HEK293 (cell line): ENCODE data around the gene FAM167B.

Source experiments
- CTCF ChIA-PET: fragments of 350-600 bp; formaldehyde crosslinking; extraction: SDS; loops from one replicate; lab custom pipeline; 2021; ENCODE audit warnings: antibody characterized with exemption; lab: Yijun Ruan, JAX
- POLR2A ChIA-PET: fragments of 300-600 bp; formaldehyde crosslinking; extraction: SDS; loops from one replicate; lab custom pipeline; 2020; ENCODE audit warnings: antibody characterized with exemption, inconsistent platforms; lab: Yijun Ruan, JAX
- H3K27ac ChIP-seq: fragments of 200-500 bp; sonication (Bioruptor generic); 2 replicates; pipeline ENCODE4 v1.5.1; 2014; ENCODE audit warnings: low read depth, low read length, control low read depth, inconsistent platforms; ENCODE audit errors: extremely low read depth
- H3K36me3 ChIP-seq, 2 experiments: fragments of 200-500 bp in 1 of 2; sonication (Bioruptor generic) in 1 of 2; 1 replicate in 1 of 2; 2 replicates in 1 of 2; pipeline ENCODE4 v1.5.1; 2014 to 2017; ENCODE audit warnings: inconsistent platforms in 2 of 2, low read length in 2 of 2; ENCODE audit not compliant: control insufficient read depth in 2 of 2, insufficient read depth in 1 of 2
- H3K4me1 ChIP-seq: fragments of 200-500 bp; sonication (Bioruptor generic); 2 replicates; pipeline ENCODE4 v1.5.1; 2014; ENCODE audit warnings: mild to moderate bottlenecking, low read length, inconsistent platforms; ENCODE audit not compliant: control insufficient read depth, insufficient read depth
- H3K4me3 ChIP-seq: 2 replicates; pipeline ENCODE4 v1.5.1; 2011; ENCODE audit warnings: low read depth, mild to moderate bottlenecking, control low read depth, low read length, moderate library complexity
- H3K9me3 ChIP-seq: fragments of 200-500 bp; sonication (Bioruptor generic); 2 replicates; pipeline ENCODE4 v1.5.1; 2014; ENCODE audit warnings: low read depth, low read length, inconsistent platforms; ENCODE audit not compliant: control insufficient read depth, insufficient read depth
- FEZF1 ChIP-seq: fragments of 450-650 bp; formaldehyde crosslinking; IDR thresholded peaks from 2 replicates; pipeline ENCODE4 v1.5.1; 2016; ENCODE audit warnings: missing biosample characterization, missing genetic modification characterization
- GLIS1 ChIP-seq: fragments of 450-650 bp; formaldehyde crosslinking; IDR thresholded peaks from 2 replicates; pipeline ENCODE4 v1.5.1; 2016; ENCODE audit warnings: missing biosample characterization, missing genetic modification characterization
- HOXD13 ChIP-seq: sonication (generic); formaldehyde crosslinking; IDR thresholded peaks from 2 replicates; pipeline ENCODE4 v1.8.0; 2022; ENCODE audit warnings: missing genetic modification reagents, borderline replicate concordance
- INSM2 ChIP-seq: fragments of 450-650 bp; formaldehyde crosslinking; IDR thresholded peaks from 2 replicates; pipeline ENCODE4 v1.5.1; 2016; ENCODE audit warnings: missing biosample characterization, missing genetic modification characterization
- KLF1 ChIP-seq: fragments of 450-650 bp; formaldehyde crosslinking; IDR thresholded peaks from 2 replicates; pipeline ENCODE4 v1.5.1; 2016; ENCODE audit warnings: missing biosample characterization, missing genetic modification characterization
- MZF1 ChIP-seq: fragments of 450-650 bp; formaldehyde crosslinking; IDR thresholded peaks from 2 replicates; pipeline ENCODE4 v1.5.1; 2017; ENCODE audit warnings: missing biosample characterization, missing genetic modification characterization, borderline replicate concordance
- REPIN1 ChIP-seq: fragments of 450-650 bp; formaldehyde crosslinking; IDR thresholded peaks from 2 replicates; pipeline ENCODE4 v1.5.1; 2017; ENCODE audit warnings: missing biosample characterization, missing genetic modification characterization, low read depth
- TCF7L2 ChIP-seq: IDR thresholded peaks from 2 replicates; pipeline ENCODE4 v1.6.1; 2011; ENCODE audit warnings: low read depth, mild to moderate bottlenecking, inconsistent platforms, low read length, moderate library complexity, borderline replicate concordance
- ZBTB1 ChIP-seq: fragments of 450-650 bp; formaldehyde crosslinking; IDR thresholded peaks from 2 replicates; pipeline ENCODE4 v1.5.1; 2016; ENCODE audit warnings: missing biosample characterization, missing genetic modification characterization
- ZBTB21 ChIP-seq: fragments of 450-650 bp; formaldehyde crosslinking; IDR thresholded peaks from 2 replicates; pipeline ENCODE4 v1.5.1; 2017; ENCODE audit warnings: missing biosample characterization, missing genetic modification characterization
- ZBTB8A ChIP-seq: fragments of 450-650 bp; formaldehyde crosslinking; IDR thresholded peaks from 2 replicates; pipeline ENCODE4 v1.5.1; 2016; ENCODE audit warnings: missing biosample characterization, missing genetic modification characterization
- ZFHX2 ChIP-seq: fragments of 450-650 bp; formaldehyde crosslinking; conservative IDR thresholded peaks from 2 replicates; pipeline ENCODE4 v1.5.1; 2016; ENCODE audit warnings: missing biosample characterization, missing genetic modification characterization
- ZFP37 ChIP-seq: fragments of 450-650 bp; formaldehyde crosslinking; IDR thresholded peaks from 2 replicates; pipeline ENCODE4 v1.5.1; 2016; ENCODE audit warnings: missing biosample characterization, missing genetic modification characterization
- ZFP69B ChIP-seq: fragments of 450-650 bp; formaldehyde crosslinking; IDR thresholded peaks from 2 replicates; pipeline ENCODE4 v1.5.1; 2016; ENCODE audit warnings: missing biosample characterization, missing genetic modification characterization
- ZIC2 ChIP-seq: fragments of 450-650 bp; formaldehyde crosslinking; IDR thresholded peaks from 2 replicates; pipeline ENCODE4 v1.5.1; 2016; ENCODE audit warnings: missing biosample characterization, missing genetic modification characterization
- ZNF121 ChIP-seq: fragments of 450-650 bp; formaldehyde crosslinking; IDR thresholded peaks from 2 replicates; pipeline ENCODE4 v1.5.1; 2016; ENCODE audit warnings: missing biosample characterization, missing genetic modification characterization
- ZNF19 ChIP-seq: fragments of 450-650 bp; formaldehyde crosslinking; IDR thresholded peaks from 2 replicates; pipeline ENCODE4; 2016; ENCODE audit warnings: missing biosample characterization, missing genetic modification characterization, low read depth
- ZNF341 ChIP-seq: fragments of 450-650 bp; formaldehyde crosslinking; IDR thresholded peaks from 2 replicates; pipeline ENCODE4; 2016; ENCODE audit warnings: low read depth, missing biosample characterization, missing genetic modification characterization
- ZNF391 ChIP-seq: fragments of 450-650 bp; formaldehyde crosslinking; IDR thresholded peaks from 2 replicates; pipeline ENCODE4 v1.5.1; 2016; ENCODE audit warnings: low read depth, missing biosample characterization, missing genetic modification characterization, borderline replicate concordance
- ZNF423 ChIP-seq: fragments of 450-650 bp; formaldehyde crosslinking; IDR thresholded peaks from 2 replicates; pipeline ENCODE4 v1.5.1; 2016; ENCODE audit warnings: missing biosample characterization, missing genetic modification characterization
- ZNF426 ChIP-seq: fragments of 450-650 bp; formaldehyde crosslinking; IDR thresholded peaks from 2 replicates; pipeline ENCODE4 v1.5.1; 2017; ENCODE audit warnings: missing biosample characterization, missing genetic modification characterization, mild to moderate bottlenecking, inconsistent platforms, moderate library complexity
- ZNF548 ChIP-seq: fragments of 450-650 bp; formaldehyde crosslinking; IDR thresholded peaks from 2 replicates; pipeline ENCODE4 v1.5.1; 2016; ENCODE audit warnings: missing biosample characterization, missing genetic modification characterization
- ZNF600 ChIP-seq: fragments of 450-650 bp; formaldehyde crosslinking; IDR thresholded peaks from 2 replicates; pipeline ENCODE4 v1.5.1; 2016; ENCODE audit warnings: missing biosample characterization, missing genetic modification characterization
- ZNF621 ChIP-seq: fragments of 450-650 bp; formaldehyde crosslinking; IDR thresholded peaks from 2 replicates; pipeline ENCODE4 v1.5.1; 2017; ENCODE audit warnings: missing biosample characterization, missing genetic modification characterization
- ZNF677 ChIP-seq: fragments of 450-650 bp; IDR thresholded peaks from 2 replicates; pipeline ENCODE4 v1.5.0; 2018; ENCODE audit warnings: missing biosample characterization, mild to moderate bottlenecking, missing genetic modification characterization, moderate library complexity
- ZNF704 ChIP-seq: fragments of 450-650 bp; formaldehyde crosslinking; IDR thresholded peaks from 2 replicates; pipeline ENCODE4 v1.5.1; 2016; ENCODE audit warnings: missing biosample characterization, missing genetic modification characterization
- ZNF776 ChIP-seq: fragments of 450-650 bp; formaldehyde crosslinking; IDR thresholded peaks from 2 replicates; pipeline ENCODE4 v1.5.0; 2017; ENCODE audit warnings: missing biosample characterization, missing genetic modification characterization, borderline replicate concordance
- ZSCAN18 ChIP-seq: fragments of 450-650 bp; formaldehyde crosslinking; IDR thresholded peaks from 2 replicates; pipeline ENCODE4 v1.5.1; 2016; ENCODE audit warnings: missing biosample characterization, missing genetic modification characterization
- TF ChIP-seq, protein P1 (sequence below): fragments of 450-650 bp; formaldehyde crosslinking; IDR thresholded peaks from 2 replicates; pipeline ENCODE4 v1.5.1; 2016; ENCODE audit warnings: missing biosample characterization, missing genetic modification characterization, borderline replicate concordance

The FAM167B gene

GRCh38 chr1:32205401-32206370 is 41.3 kb upstream of the FAM167B start, which contains the start of gene IQCC (continued):
- TF ChIP-seq ZNF426 (tag by site-specific recombination) (no peak), ZNF677 (no peak), ZNF621 (tag by site-specific recombination) (no peak), FEZF1 (tag by site-specific recombination) (no peak), ZIC2 (tag by site-specific recombination) (peak; percentile 30; the same call in 1 of the 2 replicates), ZFP69B (peak; percentile 73), ZNF341 (0 out of 2 replicates have a peak, but pooled peaks have one; percentile 13), ZBTB8A (peak; percentile 49), ZNF19 (tag by site-specific recombination) (no peak), ZSCAN18 (tag by site-specific recombination) (no peak), ZBTB1 (0 out of 2 replicates have a peak, but pooled peaks have one; percentile 22), HOXD13 (CRISPR knock-in tag) (no peak), ZNF548 (tag by site-specific recombination) (no peak), ZFHX2 (tag by site-specific recombination) (peak; percentile 96), REPIN1 (tag by site-specific recombination) (no peak), ZNF423 (tag by site-specific recombination) (no peak), ZBTB21 (tag by site-specific recombination) (peak; percentile 51), ZFP37 (tag by site-specific recombination) (peak; percentile 71; the same call in 1 of the 2 replicates)

- no peak overlapping the region for H3K27ac ChIP-seq
- ChIA-PET CTCF (interaction anchor here (0.5 kb wide), 1 partner anchor 108 kb away, joined by 5 read pairs; no protein-coding TSS in a partner anchor), POLR2A (interaction anchor here (0.6 to 1.4 kb wide), 7 partner anchors 8 to 136 kb away, joined by 3 to 8 read pairs (median 3); partner anchors contain the start of genes CCDC28B and TMEM39B)
Measured at GRCh38 chr1:32208469-32208868, 38.6 kb upstream of the FAM167B start.

DNA sequence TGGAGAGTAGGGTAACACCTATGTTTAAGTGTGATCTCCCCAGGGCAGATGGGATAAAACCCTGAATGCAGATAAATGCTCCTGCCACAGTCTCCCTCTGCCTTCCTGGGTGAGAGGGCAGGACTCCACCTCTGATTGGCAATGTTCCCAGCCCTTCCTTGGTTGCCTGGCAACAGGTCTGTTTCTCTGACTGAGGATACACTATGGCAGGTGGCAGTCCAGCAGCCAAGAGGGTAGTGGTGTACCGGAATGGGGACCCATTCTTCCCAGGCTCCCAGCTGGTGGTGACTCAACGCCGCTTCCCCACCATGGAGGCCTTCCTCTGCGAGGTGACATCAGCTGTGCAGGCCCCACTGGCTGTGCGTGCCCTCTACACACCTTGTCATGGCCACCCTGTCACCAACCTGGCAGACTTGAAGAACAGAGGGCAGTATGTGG is 38.1 kb upstream of the FAM167B start, which contains the start of gene DCDC2B:
Gene DCDC2B (plus strand): TSS at position 199 of the 438 bp plus-strand sequence. CDS start 5 bp downstream, at position 204.
- ChIA-PET POLR2A (interaction anchor here (0.6 to 1.4 kb wide), 7 partner anchors 8 to 185 kb away, joined by 3 to 8 read pairs (median 3); partner anchors contain the start of genes BSDC1, CCDC28B and TMEM39B), CTCF (interaction anchor here (1.0 kb wide), 1 partner anchor 107 kb away, joined by 3 read pairs; no protein-coding TSS in a partner anchor)
- peaks cover 4% of the 10 kb centered on the region for H3K4me1 ChIP-seq
- no peak within 1 kb of the TSS for H3K27ac ChIP-seq
- H3K36me3 ChIP-seq, result peaks cover 0 to 43% of the 10 kb centered on the region in 2 experiments; a peak in 1 of 3 replicates
- no peaks in the 10 kb centered on the region for H3K9me3 ChIP-seq
- H3K4me3 ChIP-seq, result no peak within 1 kb of the TSS
- TF ChIP-seq, protein P1, sequence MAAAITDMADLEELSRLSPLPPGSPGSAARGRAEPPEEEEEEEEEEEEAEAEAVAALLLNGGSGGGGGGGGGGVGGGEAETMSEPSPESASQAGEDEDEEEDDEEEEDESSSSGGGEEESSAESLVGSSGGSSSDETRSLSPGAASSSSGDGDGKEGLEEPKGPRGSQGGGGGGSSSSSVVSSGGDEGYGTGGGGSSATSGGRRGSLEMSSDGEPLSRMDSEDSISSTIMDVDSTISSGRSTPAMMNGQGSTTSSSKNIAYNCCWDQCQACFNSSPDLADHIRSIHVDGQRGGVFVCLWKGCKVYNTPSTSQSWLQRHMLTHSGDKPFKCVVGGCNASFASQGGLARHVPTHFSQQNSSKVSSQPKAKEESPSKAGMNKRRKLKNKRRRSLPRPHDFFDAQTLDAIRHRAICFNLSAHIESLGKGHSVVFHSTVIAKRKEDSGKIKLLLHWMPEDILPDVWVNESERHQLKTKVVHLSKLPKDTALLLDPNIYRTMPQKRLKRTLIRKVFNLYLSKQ (tag by site-specific recombination), result no peak
- TF ChIP-seq ZNF600 (tag by site-specific recombination) (peak; percentile 94), INSM2 (tag by site-specific recombination) (peak; percentile 85), GLIS1 (tag by site-specific recombination) (peak; percentile 81), ZNF121 (no peak), ZNF704 (tag by site-specific recombination) (no peak), TCF7L2 (no peak), KLF1 (no peak), ZNF776 (tag by site-specific recombination) (no peak)

More at GRCh38 chr1:32208469-32208868, 38.6 kb upstream of the FAM167B start:
- H3K9me3 ChIP-seq, result no peaks in the 10 kb centered on the region
- peaks cover 4% of the 10 kb centered on the region for H3K4me1 ChIP-seq
- H3K36me3 ChIP-seq, result peaks cover 0 to 46% of the 10 kb centered on the region in 2 experiments; a peak in 1 of 3 replicates
- H3K4me3 ChIP-seq, result no peak overlapping the region
- TF ChIP-seq ZNF391 (no peak), MZF1 (tag by site-specific recombination) (0 out of 2 replicates have a peak, but pooled peaks have one; percentile 20)
